BJ (cell line): Measurements from ENCODE around the gene TGM4. TPM values are rescaled to one million over a fixed set of nuclear protein-coding genes. Genes with fewer than 3 reads are reported as not detected.

Experiments
- CTCF ChIA-PET: fragments of 350-600 bp; formaldehyde crosslinking; extraction: SDS; loops from one replicate; lab custom pipeline; 2021; ENCODE audit warnings: antibody characterized with exemption, inconsistent platforms; lab: Yijun Ruan, JAX
- POLR2A ChIA-PET: fragments of 300-600 bp; sonication (Branson Sonifier 250); formaldehyde crosslinking; extraction: SDS; loops from one replicate; lab custom pipeline; 2021; ENCODE audit warnings: antibody characterized with exemption; lab: Charles Lee
- DNase-seq: peaks from one replicate; pipeline ENCODE4 v3.0.0-alpha.2; 2011; ENCODE audit warnings: low read depth
- H3K27me3 ChIP-seq: 2 replicates; pipeline ENCODE4 v1.6.0; 2011; ENCODE audit warnings: low read length; ENCODE audit not compliant: control insufficient read depth, insufficient read depth
- H3K36me3 ChIP-seq: 2 replicates; pipeline ENCODE4 v1.5.1; 2011; ENCODE audit warnings: low read length; ENCODE audit not compliant: control insufficient read depth, insufficient read depth
- H3K4me3 ChIP-seq: 2 replicates; pipeline ENCODE4 v1.5.1; 2011; ENCODE audit warnings: low read depth, mild to moderate bottlenecking, control low read depth, low read length
- polyA plus RNA-seq: library from polyadenylated mRNA; depleted of rRNA; stranded (reverse); fragments of >200 nt; gene quantifications from 2 replicates; pipeline ENCODE4 v1.2.3, GENCODE V29; 2011
- TF ChIP-seq, protein P1 (sequence below): IDR thresholded peaks from 2 replicates; pipeline ENCODE4 v1.5.1; 2011; ENCODE audit warnings: low read depth, mild to moderate bottlenecking, control low read depth, inconsistent platforms, low read length, moderate library complexity; ENCODE audit not compliant: insufficient read depth

The TGM4 gene
- polyA plus RNA-seq, 1 experiment = not detected

DNA sequence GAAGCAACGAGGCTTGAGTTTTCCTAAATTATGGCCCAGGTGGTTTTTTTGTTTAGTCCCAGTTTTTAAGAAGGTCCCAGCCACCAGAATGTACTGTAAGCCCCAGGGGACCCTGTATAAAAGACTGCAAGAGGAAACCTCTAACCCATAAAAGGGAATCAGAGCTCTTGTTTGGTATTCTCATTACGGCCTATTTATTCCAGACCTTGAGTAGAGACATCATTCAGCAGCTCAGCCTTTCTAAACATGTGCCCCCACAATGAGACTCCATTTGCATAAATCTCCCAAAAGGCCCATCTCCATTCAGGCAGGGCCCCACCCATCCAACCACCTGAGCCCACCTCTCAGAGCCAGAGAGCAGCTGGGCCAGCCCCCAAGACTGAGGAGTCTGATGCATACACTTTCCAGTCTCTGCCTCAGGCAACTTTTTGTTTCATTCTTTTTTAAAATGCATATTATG is 75.9 kb downstream of the TGM4 start:
- H3K27me3 ChIP-seq = no peaks in the 10 kb centered on the region
- ChIA-PET CTCF (no interaction called here), POLR2A (no interaction called here)
- no peak for DNase-seq
- H3K4me3 ChIP-seq = no peak overlapping the region
- no peaks in the 10 kb centered on the region for H3K36me3 ChIP-seq
- TF ChIP-seq, protein P1, sequence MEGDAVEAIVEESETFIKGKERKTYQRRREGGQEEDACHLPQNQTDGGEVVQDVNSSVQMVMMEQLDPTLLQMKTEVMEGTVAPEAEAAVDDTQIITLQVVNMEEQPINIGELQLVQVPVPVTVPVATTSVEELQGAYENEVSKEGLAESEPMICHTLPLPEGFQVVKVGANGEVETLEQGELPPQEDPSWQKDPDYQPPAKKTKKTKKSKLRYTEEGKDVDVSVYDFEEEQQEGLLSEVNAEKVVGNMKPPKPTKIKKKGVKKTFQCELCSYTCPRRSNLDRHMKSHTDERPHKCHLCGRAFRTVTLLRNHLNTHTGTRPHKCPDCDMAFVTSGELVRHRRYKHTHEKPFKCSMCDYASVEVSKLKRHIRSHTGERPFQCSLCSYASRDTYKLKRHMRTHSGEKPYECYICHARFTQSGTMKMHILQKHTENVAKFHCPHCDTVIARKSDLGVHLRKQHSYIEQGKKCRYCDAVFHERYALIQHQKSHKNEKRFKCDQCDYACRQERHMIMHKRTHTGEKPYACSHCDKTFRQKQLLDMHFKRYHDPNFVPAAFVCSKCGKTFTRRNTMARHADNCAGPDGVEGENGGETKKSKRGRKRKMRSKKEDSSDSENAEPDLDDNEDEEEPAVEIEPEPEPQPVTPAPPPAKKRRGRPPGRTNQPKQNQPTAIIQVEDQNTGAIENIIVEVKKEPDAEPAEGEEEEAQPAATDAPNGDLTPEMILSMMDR = no peak

DNA sequence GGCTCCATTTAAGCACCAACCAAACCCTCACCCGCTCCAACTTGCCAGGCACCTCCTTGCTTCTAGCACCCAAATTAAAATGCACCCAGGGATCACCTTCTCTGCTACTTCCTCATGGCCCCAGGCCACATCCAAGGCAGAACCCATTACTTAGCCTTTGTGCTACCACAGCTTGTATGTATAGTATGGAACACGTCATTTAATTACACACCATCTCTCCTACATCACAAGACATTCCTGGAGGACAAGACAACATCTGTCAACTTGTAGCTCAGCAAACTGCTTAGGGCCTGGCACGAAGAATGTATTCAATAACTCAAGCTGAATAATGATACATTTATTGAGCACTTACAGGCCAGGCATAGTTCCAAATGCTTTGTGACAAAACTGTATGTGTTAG is 78.3 kb downstream of the TGM4 start:
- TF ChIP-seq, protein P1 = no peak
- POLR2A ChIA-PET = no interaction called here
- no peak for DNase-seq
- CTCF ChIA-PET = no interaction called here
- Histone ChIP-seq H3K4me3 (no peak overlapping the region), H3K27me3 (no peaks in the 10 kb centered on the region), H3K36me3 (no peaks in the 10 kb centered on the region)

DNA sequence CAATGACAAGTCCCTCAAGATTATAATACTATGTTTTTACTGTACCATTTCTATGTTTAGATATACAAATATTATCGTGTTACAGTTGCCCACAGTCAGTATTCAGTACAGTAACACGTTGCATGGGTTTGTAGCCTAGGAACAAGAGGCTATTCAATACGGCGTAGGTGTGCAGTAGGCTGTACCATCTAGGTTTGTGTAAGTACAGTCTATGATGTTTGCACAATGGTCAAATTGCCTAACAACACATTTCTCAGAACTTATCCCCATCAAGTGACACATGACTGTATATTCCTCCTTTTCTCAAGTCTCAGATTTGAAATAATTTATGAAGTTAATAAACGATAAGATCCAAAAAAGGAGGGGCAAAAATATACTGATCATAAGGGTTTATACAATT is 79.9 kb downstream of the TGM4 start:
- TF ChIP-seq, protein P1 = no peak
- no peaks in the 10 kb centered on the region; the same call in 1 of the 2 replicates for H3K36me3 ChIP-seq
- ChIA-PET POLR2A (no interaction called here), CTCF (interaction anchor here (0.6 to 1.3 kb wide), 2 partner anchors 12 to 200 kb away, joined by 3 to 4 read pairs; no protein-coding TSS in a partner anchor)
- H3K4me3 ChIP-seq = no peak overlapping the region
- no peaks in the 10 kb centered on the region for H3K27me3 ChIP-seq
- no peak for DNase-seq

DNA sequence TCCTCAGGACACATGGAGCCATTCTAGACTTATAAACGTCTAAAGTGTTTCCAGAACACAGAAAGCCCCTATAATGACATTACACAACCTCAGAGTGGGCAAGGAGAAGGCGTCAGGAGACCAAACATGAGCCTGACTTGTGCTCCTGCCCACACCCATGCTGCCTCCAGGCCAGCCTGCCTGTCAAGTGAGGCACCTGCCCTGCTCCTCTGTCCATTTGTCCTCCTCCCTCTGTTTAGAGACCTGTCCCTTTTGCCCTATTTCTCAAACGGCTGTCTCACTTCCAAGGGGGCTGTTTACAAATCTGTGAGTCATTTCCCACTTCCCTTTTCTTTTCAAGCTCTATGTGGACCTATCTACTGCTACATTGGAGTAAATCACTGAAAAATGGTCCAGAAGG is 80.6 kb downstream of the TGM4 start:
- no peak overlapping the region for H3K4me3 ChIP-seq
- POLR2A ChIA-PET = no interaction called here
- CTCF ChIA-PET = interaction anchor here (0.6 to 1.3 kb wide), 3 partner anchors 9 to 199 kb away, joined by 3 to 4 read pairs (median 4); no protein-coding TSS in a partner anchor
- no peak for DNase-seq
- no peaks in the 10 kb centered on the region for H3K27me3 ChIP-seq
- TF ChIP-seq, protein P1 = no peak
- no peaks in the 10 kb centered on the region; the same call in 1 of the 2 replicates for H3K36me3 ChIP-seq

DNA sequence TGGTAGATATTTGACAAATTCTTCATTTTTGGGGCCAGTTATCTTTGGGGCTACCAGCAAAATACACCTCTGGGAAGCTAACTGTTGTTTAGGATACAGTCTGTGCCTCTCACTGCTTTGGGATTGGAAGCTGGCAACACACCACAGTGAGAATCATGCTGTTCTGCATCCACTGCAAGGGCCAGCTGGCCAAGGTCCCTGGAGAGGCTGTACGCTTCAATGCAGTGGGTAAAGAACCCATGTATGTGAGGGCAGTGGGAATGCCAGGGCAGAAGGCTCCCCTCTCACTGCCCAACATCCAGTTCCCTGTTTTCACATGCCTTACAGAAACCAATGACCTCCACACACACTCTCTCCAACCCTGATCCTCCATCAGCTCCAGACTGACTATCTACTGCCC is 81.5 kb downstream of the TGM4 start:
- TF ChIP-seq, protein P1 = no peak
- ChIA-PET CTCF (interaction anchor here (1.3 kb wide), 1 partner anchor 14 kb away, joined by 3 read pairs; no protein-coding TSS in a partner anchor), POLR2A (no interaction called here)
- Histone ChIP-seq H3K4me3 (no peak overlapping the region), H3K27me3 (no peaks in the 10 kb centered on the region), H3K36me3 (no peaks in the 10 kb centered on the region; the same call in 1 of the 2 replicates)
- no peak for DNase-seq
